ENCODE results near the gene NAA20.

GRCh38 chr20:20075032-20075431, 57.9 kb downstream of the NAA20 start:
- TF ChIP-seq CTCF (conservative IDR thresholded peaks at IDR 0.05; ENCODE audit: low read depth, low read length): no peak
- no peak for TF ChIP-seq CEBPB (IDR thresholded peaks at IDR 0.05; ENCODE audit: low read depth, low read length)
- TF ChIP-seq, protein P1, sequence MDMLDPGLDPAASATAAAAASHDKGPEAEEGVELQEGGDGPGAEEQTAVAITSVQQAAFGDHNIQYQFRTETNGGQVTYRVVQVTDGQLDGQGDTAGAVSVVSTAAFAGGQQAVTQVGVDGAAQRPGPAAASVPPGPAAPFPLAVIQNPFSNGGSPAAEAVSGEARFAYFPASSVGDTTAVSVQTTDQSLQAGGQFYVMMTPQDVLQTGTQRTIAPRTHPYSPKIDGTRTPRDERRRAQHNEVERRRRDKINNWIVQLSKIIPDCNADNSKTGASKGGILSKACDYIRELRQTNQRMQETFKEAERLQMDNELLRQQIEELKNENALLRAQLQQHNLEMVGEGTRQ (IDR thresholded peaks at IDR 0.05; ENCODE audit: low read depth, low read length): no peak
- no peak for TF ChIP-seq BHLHE40 (IDR thresholded peaks at IDR 0.05; ENCODE audit: low read depth, low read length)
- no peak for TF ChIP-seq RAD21 (IDR thresholded peaks at IDR 0.05; ENCODE audit: low read length)
- TF ChIP-seq POLR2A (IDR thresholded peaks at IDR 0.05; ENCODE audit: low read depth, low read length): no peak
- no peak for TF ChIP-seq MAZ (IDR thresholded peaks at IDR 0.05; ENCODE audit: borderline replicate concordance, low read depth, low read length)
- TF ChIP-seq MXI1 (IDR thresholded peaks at IDR 0.05; ENCODE audit: borderline replicate concordance, low read depth, low read length): no peak
- no peak for TF ChIP-seq FOS (IDR thresholded peaks at IDR 0.05; ENCODE audit: low read depth, low read length)
- TF ChIP-seq MAFK (IDR thresholded peaks at IDR 0.05; ENCODE audit: low read depth, low read length): no peak
